DOHH2 (cell line): Measurements from ENCODE around the gene CNTNAP5.

Experiments
- H3F3A ChIP-seq: fragments of 200-600 bp; sonication (generic), shearing (Covaris generic); 2 replicates; pipeline ENCODE4 v1.6.0; 2016; ENCODE audit warnings: antibody characterized with exemption, mild to moderate bottlenecking; ENCODE audit not compliant: control insufficient read depth, insufficient read depth
- H3K27ac ChIP-seq: fragments of 200-600 bp; sonication (generic); 2 replicates; pipeline ENCODE4 v1.5.1; 2014; ENCODE audit warnings: low read depth, mild to moderate bottlenecking, low read length, moderate library complexity
- H3K27me3 ChIP-seq: fragments of 200-600 bp; sonication (generic); 2 replicates; pipeline ENCODE4 v1.6.1; 2014; ENCODE audit warnings: mild to moderate bottlenecking, low read length, mixed read lengths; ENCODE audit not compliant: control insufficient read depth
- H3K36me3 ChIP-seq: fragments of 200-600 bp; sonication (generic); 2 replicates; pipeline ENCODE4 v1.6.1; 2014; ENCODE audit warnings: mild to moderate bottlenecking, low read length, moderate library complexity, mixed read lengths; ENCODE audit not compliant: control insufficient read depth
- H3K4me1 ChIP-seq: fragments of 200-600 bp; sonication (generic); 2 replicates; pipeline ENCODE4 v1.6.1; 2014; ENCODE audit warnings: mild to moderate bottlenecking, low read length, mixed read lengths; ENCODE audit not compliant: control insufficient read depth
- H3K4me2 ChIP-seq: fragments of 200-600 bp; sonication (generic); 2 replicates; pipeline ENCODE4 v1.6.0; 2014; ENCODE audit warnings: mild to moderate bottlenecking, low read length, moderate library complexity
- H3K4me3 ChIP-seq: fragments of 200-600 bp; sonication (generic); 2 replicates; pipeline ENCODE4 v1.5.1; 2014; ENCODE audit warnings: mild to moderate bottlenecking, low read length, mixed read lengths
- H3K79me2 ChIP-seq: fragments of 200-600 bp; sonication (generic); 2 replicates; pipeline ENCODE4 v1.6.1; 2014; ENCODE audit warnings: mild to moderate bottlenecking, low read length, mixed read lengths; ENCODE audit not compliant: control insufficient read depth
- H3K9me2 ChIP-seq: fragments of 200-600 bp; sonication (generic); replicated peaks from 2 replicates; pipeline ENCODE4 v1.6.1; 2014; ENCODE audit warnings: mild to moderate bottlenecking, low read length, mixed read lengths; ENCODE audit not compliant: control insufficient read depth
- H3K9me3 ChIP-seq: fragments of 200-600 bp; sonication (generic); 2 replicates; pipeline ENCODE4 v1.6.1; 2014; ENCODE audit warnings: antibody characterized with exemption, low read length, mixed read lengths; ENCODE audit not compliant: control insufficient read depth, insufficient read depth
- H4K20me1 ChIP-seq: fragments of 200-600 bp; sonication (generic); 2 replicates; pipeline ENCODE4 v1.6.0; 2014; ENCODE audit warnings: low read depth, mild to moderate bottlenecking, antibody characterized with exemption, low read length, moderate library complexity; ENCODE audit not compliant: control insufficient read depth, insufficient read depth
- EZH2phosphoT487 ChIP-seq: fragments of 200-600 bp; sonication (generic); IDR thresholded peaks from 2 replicates; pipeline ENCODE4 v1.6.1; 2017; ENCODE audit warnings: borderline replicate concordance, mild to moderate bottlenecking, antibody characterized with exemption, low read length, moderate library complexity, mixed read lengths
- TF ChIP-seq, protein P1 (sequence below): fragments of 200-600 bp; sonication (generic); IDR thresholded peaks from one replicate; pipeline ENCODE4 v1.5.1; 2014; ENCODE audit warnings: antibody characterized with exemption, mild to moderate bottlenecking, low read depth, low read length; ENCODE audit not compliant: poor library complexity, severe bottlenecking

Gene CNTNAP5

DNA sequence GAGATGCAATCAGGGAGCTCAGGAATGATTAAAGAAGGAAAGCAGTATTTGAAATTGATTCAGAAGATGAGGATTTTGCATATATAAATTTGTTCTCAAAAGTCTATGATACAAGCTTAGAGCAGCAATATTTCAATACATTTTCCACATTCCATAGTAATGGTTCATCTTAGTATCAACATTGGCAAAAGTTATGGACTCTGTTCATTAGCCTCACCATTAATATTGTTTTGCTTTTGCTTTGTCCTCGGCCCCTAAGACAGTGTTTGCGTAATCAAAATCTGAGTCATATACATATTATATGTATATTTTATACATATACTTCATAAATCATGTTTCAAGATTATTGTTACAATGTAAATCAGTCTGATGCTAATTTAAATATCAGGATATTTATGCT lies 176.6 kb downstream of the CNTNAP5 start:
- no peaks in the 10 kb centered on the region for H4K20me1 ChIP-seq
- H3K36me3 ChIP-seq: no peaks in the 10 kb centered on the region
- no peaks in the 10 kb centered on the region for H3K79me2 ChIP-seq
- TF ChIP-seq, protein P1, sequence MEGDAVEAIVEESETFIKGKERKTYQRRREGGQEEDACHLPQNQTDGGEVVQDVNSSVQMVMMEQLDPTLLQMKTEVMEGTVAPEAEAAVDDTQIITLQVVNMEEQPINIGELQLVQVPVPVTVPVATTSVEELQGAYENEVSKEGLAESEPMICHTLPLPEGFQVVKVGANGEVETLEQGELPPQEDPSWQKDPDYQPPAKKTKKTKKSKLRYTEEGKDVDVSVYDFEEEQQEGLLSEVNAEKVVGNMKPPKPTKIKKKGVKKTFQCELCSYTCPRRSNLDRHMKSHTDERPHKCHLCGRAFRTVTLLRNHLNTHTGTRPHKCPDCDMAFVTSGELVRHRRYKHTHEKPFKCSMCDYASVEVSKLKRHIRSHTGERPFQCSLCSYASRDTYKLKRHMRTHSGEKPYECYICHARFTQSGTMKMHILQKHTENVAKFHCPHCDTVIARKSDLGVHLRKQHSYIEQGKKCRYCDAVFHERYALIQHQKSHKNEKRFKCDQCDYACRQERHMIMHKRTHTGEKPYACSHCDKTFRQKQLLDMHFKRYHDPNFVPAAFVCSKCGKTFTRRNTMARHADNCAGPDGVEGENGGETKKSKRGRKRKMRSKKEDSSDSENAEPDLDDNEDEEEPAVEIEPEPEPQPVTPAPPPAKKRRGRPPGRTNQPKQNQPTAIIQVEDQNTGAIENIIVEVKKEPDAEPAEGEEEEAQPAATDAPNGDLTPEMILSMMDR: no peak
- no peak for TF ChIP-seq EZH2phosphoT487
- H3K27ac ChIP-seq: no peak overlapping the region
- no peak overlapping the region for H3K4me2 ChIP-seq
- no peak overlapping the region for H3K4me3 ChIP-seq
- H3F3A ChIP-seq: no peaks in the 10 kb centered on the region
- H3K9me2 ChIP-seq: no peaks in the 10 kb centered on the region
- H3K27me3 ChIP-seq: no peaks in the 10 kb centered on the region
- H3K4me1 ChIP-seq: no peaks in the 10 kb centered on the region
- no peaks in the 10 kb centered on the region for H3K9me3 ChIP-seq

GRCh38 chr2:124209441-124209840 lies 184.4 kb downstream of the CNTNAP5 start:
- Histone ChIP-seq H4K20me1 (no peaks in the 10 kb centered on the region), H3K4me2 (no peak overlapping the region), H3K4me3 (no peak overlapping the region), H3K9me3 (no peaks in the 10 kb centered on the region), H3K79me2 (no peaks in the 10 kb centered on the region), H3F3A (no peaks in the 10 kb centered on the region), H3K4me1 (no peaks in the 10 kb centered on the region), H3K27ac (no peak overlapping the region), H3K9me2 (no peaks in the 10 kb centered on the region), H3K36me3 (no peaks in the 10 kb centered on the region), H3K27me3 (no peaks in the 10 kb centered on the region)
- TF ChIP-seq, protein P1: no peak
- TF ChIP-seq EZH2phosphoT487: no peak

DNA sequence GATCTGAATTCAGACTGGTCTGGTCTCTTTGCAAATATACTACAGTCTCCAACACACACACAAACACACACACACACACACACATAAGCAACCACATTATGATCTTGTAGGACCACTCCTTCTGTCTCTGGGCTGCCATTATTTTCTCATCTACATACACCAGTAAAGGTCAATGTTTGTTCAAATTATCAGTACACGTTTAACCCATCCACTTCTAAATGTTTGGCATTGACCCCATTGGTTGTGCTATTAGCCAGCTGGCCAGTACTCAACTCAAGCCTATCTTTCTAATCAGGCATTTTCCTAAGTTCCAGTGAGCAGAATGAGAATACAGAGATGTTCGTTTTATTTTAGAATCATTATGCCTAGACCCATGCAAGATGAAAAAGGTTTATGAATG lies 186.4 kb downstream of the CNTNAP5 start:
- H3K9me2 ChIP-seq: no peaks in the 10 kb centered on the region
- no peaks in the 10 kb centered on the region for H3K27me3 ChIP-seq
- no peaks in the 10 kb centered on the region for H3K36me3 ChIP-seq
- H3K9me3 ChIP-seq: no peaks in the 10 kb centered on the region
- no peaks in the 10 kb centered on the region for H4K20me1 ChIP-seq
- no peak overlapping the region for H3K27ac ChIP-seq
- TF ChIP-seq EZH2phosphoT487: no peak
- TF ChIP-seq, protein P1: no peak
- H3K4me3 ChIP-seq: no peak overlapping the region
- no peak overlapping the region for H3K4me2 ChIP-seq
- H3F3A ChIP-seq: no peaks in the 10 kb centered on the region
- H3K4me1 ChIP-seq: no peaks in the 10 kb centered on the region
- H3K79me2 ChIP-seq: no peaks in the 10 kb centered on the region
